Calu3 (cell line): ENCODE results near the gene RHBG. TPM values are rescaled to one million over a fixed set of nuclear protein-coding genes. Genes with fewer than 3 reads are reported as not detected.
"Not testable (repeated sequence)": the region's sequence is repeated elsewhere in the genome, so short reads cannot be mapped to it uniquely, and the experiment has no call there.

ENCODE experiments used
- BruUV-seq: library from RNA; stranded (reverse); fragments of 400-500 nt; replicated peaks from 2 replicates; lab custom pipeline; 2021; lab: Mats Ljungman, UMichigan
- CTCF ChIA-PET: fragments of 300-600 bp; sonication (Branson Sonifier 250); formaldehyde crosslinking; loops from one replicate; lab custom pipeline; 2022; ENCODE audit warnings: antibody characterized with exemption; lab: Charles Lee
- DNase-seq: peaks from one replicate; pipeline ENCODE4 v3.0.0; 2022
- H3K27ac Mint-ChIP-seq: one replicate; pipeline ENCODE4 v1.8.0; 2022; ENCODE audit warnings: mixed read lengths; ENCODE audit not compliant: unreplicated experiment
- H3K27me3 Mint-ChIP-seq: one replicate; pipeline ENCODE4 v1.8.0; 2022; ENCODE audit warnings: mixed read lengths; ENCODE audit not compliant: unreplicated experiment
- H3K36me3 Mint-ChIP-seq: one replicate; pipeline ENCODE4 v1.8.0; 2022; ENCODE audit warnings: mild to moderate bottlenecking, moderate library complexity, mixed read lengths; ENCODE audit not compliant: insufficient read depth, unreplicated experiment
- H3K4me1 Mint-ChIP-seq: one replicate; pipeline ENCODE4 v1.8.0; 2022; ENCODE audit warnings: mild to moderate bottlenecking, low read depth, mixed read lengths; ENCODE audit not compliant: unreplicated experiment
- H3K4me3 Mint-ChIP-seq: one replicate; pipeline ENCODE4 v1.8.0; 2022; ENCODE audit warnings: mild to moderate bottlenecking, low read depth, moderate library complexity, mixed read lengths; ENCODE audit not compliant: unreplicated experiment
- H3K9me3 Mint-ChIP-seq: one replicate; pipeline ENCODE4 v1.8.0; 2022; ENCODE audit warnings: low read depth, mixed read lengths; ENCODE audit not compliant: unreplicated experiment
- CTCF ChIP-seq: fragments of 200-600 bp; IDR thresholded peaks from one replicate; pipeline ENCODE4 v1.8.0; 2022; ENCODE audit warnings: antibody characterized with exemption; ENCODE audit not compliant: unreplicated experiment
- intact Hi-C: fragments of 100-400 bp; cut with micrococcal nuclease; formaldehyde crosslinking; loops from one replicate; pipeline ENCODE4 v1.10.0; 2022; ENCODE audit not compliant: unreplicated experiment
- total RNA-seq: library from RNA; stranded (reverse); gene quantifications from 2 replicates; pipeline ENCODE4 v1.2.3, GENCODE V29; 2022

The RHBG gene
- total RNA-seq, 1 experiment from 2014 or later = 0.26 TPM

GRCh38 chr1:156342166-156342955 lies 26.6 kb upstream of the RHBG start:
- Mint-ChIP-seq H3K9me3 (no peaks in the 10 kb centered on the region), H3K27ac (no peak overlapping the region), H3K4me3 (no peak overlapping the region), H3K36me3 (peaks cover 22% of the 10 kb centered on the region), H3K4me1 (no peaks in the 10 kb centered on the region), H3K27me3 (peaks cover 30% of the 10 kb centered on the region)
- DNase-seq = no peak
- CTCF ChIA-PET = interaction anchor here (0.6 kb wide), 1 partner anchor 13 kb away, joined by 3 read pairs; no protein-coding TSS in a partner anchor
- no TSS peak for BruUV-seq
- no peak for TF ChIP-seq CTCF
- intact Hi-C loops = no loop called here

GRCh38 chr1:156344409-156344808 lies 24.6 kb upstream of the RHBG start:
- Mint-ChIP-seq H3K4me3 (no peak overlapping the region), H3K9me3 (no peaks in the 10 kb centered on the region), H3K4me1 (no peaks in the 10 kb centered on the region), H3K27ac (no peak overlapping the region), H3K36me3 (peaks cover 1% of the 10 kb centered on the region), H3K27me3 (peaks cover 40% of the 10 kb centered on the region)
- TF ChIP-seq CTCF = no peak
- BruUV-seq = no TSS peak
- intact Hi-C loops = no loop called here
- no peak for DNase-seq
- CTCF ChIA-PET = interaction anchor here (1.5 kb wide), 2 partner anchors 14 to 41 kb away, joined by 4 to 5 read pairs; no protein-coding TSS in a partner anchor

- H3K4me3 Mint-ChIP-seq, BruUV-seq, H3K36me3 Mint-ChIP-seq, intact Hi-C loops, H3K9me3 Mint-ChIP-seq, DNase-seq, H3K27ac Mint-ChIP-seq, H3K4me1 Mint-ChIP-seq: not testable (repeated sequence)
- H3K27me3 Mint-ChIP-seq = peaks cover 57% of the 10 kb centered on the region
- CTCF ChIA-PET = interaction anchor here (0.6 to 0.7 kb wide), 2 partner anchors 601 to 637 kb away, joined by 4 to 6 read pairs; no protein-coding TSS in a partner anchor
These were observed 23.0 kb upstream of the RHBG start for GRCh38 chr1:156346035-156346434.

- peaks cover 63% of the 10 kb centered on the region for H3K27me3 Mint-ChIP-seq
These were observed 22.4 kb upstream of the RHBG start for GRCh38 chr1:156346636-156347035.

More at GRCh38 chr1:156346636-156347035, 22.4 kb upstream of the RHBG start:
- Mint-ChIP-seq H3K4me3 (no peak overlapping the region), H3K27ac (no peak overlapping the region), H3K4me1 (no peaks in the 10 kb centered on the region), H3K9me3 (no peaks in the 10 kb centered on the region), H3K36me3 (no peaks in the 10 kb centered on the region)
- DNase-seq = no peak
- no peak for TF ChIP-seq CTCF
- CTCF ChIA-PET = no interaction called here
- intact Hi-C loops = no loop called here
- BruUV-seq = no TSS peak
